HepG2 (cell line): ENCODE measurements around the gene SPTA1. TPM values are rescaled to one million over a fixed set of nuclear protein-coding genes. Genes with fewer than 3 reads are reported as not detected.

Source experiments
- ATAC-seq: fragments of 200-7000 bp; cut with Tn5 transposase; 3 replicates; pipeline ENCODE4 v1.9.1; 2020; ENCODE audit warnings: mild to moderate bottlenecking, moderate library complexity
- BruUV-seq: library from RNA; stranded (reverse); fragments of 400-500 nt; replicated peaks from 2 replicates; lab custom pipeline; 2021; lab: Mats Ljungman, UMichigan
- CTCF ChIA-PET: fragments of 300-600 bp; formaldehyde crosslinking; extraction: SDS; loops from one replicate; lab custom pipeline; 2021; ENCODE audit warnings: low total read pairs, inconsistent platforms, low intra/inter-chr PET ratio; lab: Yijun Ruan, JAX
- POLR2A ChIA-PET: fragments of 350-600 bp; sonication (Branson Sonifier 250); formaldehyde crosslinking; loops from one replicate; lab custom pipeline; 2020; ENCODE audit warnings: antibody characterized with exemption, inconsistent platforms; lab: Yijun Ruan, JAX
- DNase-seq: peaks from one replicate; pipeline ENCODE4 v3.0.0-alpha.2; 2015; ENCODE audit warnings: low spot score
- FAIRE-seq: peaks from 3 replicates; lab custom pipeline; 2011; peaks lifted over from hg19 to GRCh38; lab: Jason Lieb, UNC
- H2AFZ ChIP-seq: one replicate; pipeline ENCODE4 v1.6.1; 2011; ENCODE audit warnings: low read length, inconsistent platforms
- H3K27ac ChIP-seq: fragments of 300-600 bp; 3 replicates; pipeline ENCODE4 v1.8.0; 2011; ENCODE audit warnings: mixed run types, mild to moderate bottlenecking, mixed read lengths, low read length, inconsistent platforms; ENCODE audit not compliant: insufficient read depth; ENCODE audit errors: extremely low read length
- H3K27me3 ChIP-seq, 2 experiments: fragments of 200-600 bp in 1 of 2; 2 replicates in 1 of 2; 3 replicates in 1 of 2; pipeline versions ENCODE4 v1.6.0 to v1.8.0; 2011; ENCODE audit warnings: low read length in 2 of 2, mild to moderate bottlenecking in 2 of 2, moderate library complexity in 2 of 2, inconsistent platforms in 1 of 2; ENCODE audit not compliant: insufficient read depth in 2 of 2, control insufficient read depth in 1 of 2
- H3K36me3 ChIP-seq, 2 experiments: fragments of 200-600 bp in 1 of 2; replicated peaks in 1 of 2; 2 replicates in 1 of 2; 3 replicates in 1 of 2; pipeline versions ENCODE4 v1.5.1 to v1.8.0; 2011; ENCODE audit warnings: low read length in 2 of 2, inconsistent platforms in 1 of 2; ENCODE audit not compliant: insufficient read depth in 2 of 2, control insufficient read depth in 1 of 2
- H3K4me1 ChIP-seq: 2 replicates; pipeline ENCODE4 v1.5.1; 2012; ENCODE audit warnings: low read length, inconsistent platforms; ENCODE audit not compliant: insufficient read depth
- H3K4me2 ChIP-seq: 2 replicates; pipeline ENCODE4 v1.6.0; 2011; ENCODE audit warnings: low read depth, low read length, inconsistent platforms
- H3K4me3 ChIP-seq, 3 experiments: fragments of 200-600 bp in 1 of 3; sonication (generic), shearing (Covaris generic) in 1 of 3; replicated peaks in 1 of 3; 2 replicates each; pipeline ENCODE4 v1.5.1; 2011 to 2016; ENCODE audit warnings: low read length in 3 of 3, inconsistent platforms in 2 of 3, low read depth in 2 of 3, mild to moderate bottlenecking in 2 of 3, control low read depth in 1 of 3, mixed read lengths in 1 of 3; ENCODE audit not compliant: insufficient read depth in 1 of 3
- H3K79me2 ChIP-seq: one replicate; pipeline ENCODE4 v1.6.1; 2011; ENCODE audit warnings: low read length, inconsistent platforms; ENCODE audit not compliant: insufficient read depth
- H3K9ac ChIP-seq: 2 replicates; pipeline ENCODE4 v1.6.0; 2011; ENCODE audit warnings: mild to moderate bottlenecking, low read depth, low read length, inconsistent platforms; ENCODE audit not compliant: insufficient read depth
- H3K9me3 ChIP-seq: 2 replicates; pipeline ENCODE4 v1.5.1; 2012; ENCODE audit warnings: mild to moderate bottlenecking, low read length
- H4K20me1 ChIP-seq: 2 replicates; pipeline ENCODE4 v1.6.0; 2011; ENCODE audit warnings: inconsistent platforms, mild to moderate bottlenecking, low read length, moderate library complexity; ENCODE audit not compliant: insufficient read depth
- ATF5 ChIP-seq: sonication (generic); formaldehyde crosslinking; IDR thresholded peaks from 2 replicates; pipeline ENCODE4 v1.4.0; 2020; ENCODE audit warnings: mild to moderate bottlenecking, low read depth, missing genetic modification reagents
- DR1 ChIP-seq: sonication (generic); formaldehyde crosslinking; IDR thresholded peaks from 2 replicates; pipeline ENCODE4 v1.8.0; 2021; ENCODE audit warnings: mild to moderate bottlenecking, missing genetic modification reagents, inconsistent platforms
- PBX2 ChIP-seq: IDR thresholded peaks from 2 replicates; pipeline ENCODE4 v1.6.1; 2016; ENCODE audit warnings: control low read depth
- RNF2 ChIP-seq: fragments of 450-650 bp; conservative IDR thresholded peaks from 2 replicates; pipeline ENCODE4 v1.6.1; 2016; ENCODE audit warnings: low read depth
- THAP9 ChIP-seq: sonication (generic); formaldehyde crosslinking; IDR thresholded peaks from 2 replicates; pipeline ENCODE4; 2020; ENCODE audit warnings: missing genetic modification reagents, mild to moderate bottlenecking, borderline replicate concordance
- TP53 ChIP-seq: sonication (generic); formaldehyde crosslinking; conservative IDR thresholded peaks from 2 replicates; pipeline ENCODE4 v1.4.0; 2020; ENCODE audit warnings: missing genetic modification reagents
- U2AF1 ChIP-seq: fragments of 200-400 bp; formaldehyde crosslinking; optimal IDR thresholded peaks from 2 replicates; pipeline ENCODE3; 2017; ENCODE audit warnings: mild to moderate bottlenecking, low read depth, low read length
- ZBTB46 ChIP-seq: sonication (generic); formaldehyde crosslinking; IDR thresholded peaks from 2 replicates; pipeline ENCODE4 v1.4.0; 2020; ENCODE audit warnings: mild to moderate bottlenecking, missing genetic modification reagents, borderline replicate concordance
- ZFP37 ChIP-seq: sonication (generic); formaldehyde crosslinking; IDR thresholded peaks from 2 replicates; pipeline ENCODE4 v1.4.0; 2020; ENCODE audit warnings: missing genetic modification reagents, borderline replicate concordance
- ZNF17 ChIP-seq: sonication (generic); formaldehyde crosslinking; IDR thresholded peaks from 2 replicates; pipeline ENCODE4 v1.5.0; 2020; ENCODE audit warnings: mild to moderate bottlenecking, missing genetic modification reagents
- ZNF501 ChIP-seq: sonication (generic); formaldehyde crosslinking; IDR thresholded peaks from 2 replicates; pipeline ENCODE4 v1.5.1; 2020; ENCODE audit warnings: mild to moderate bottlenecking, moderate library complexity, missing genetic modification reagents
- ZNF720 ChIP-seq: sonication (generic); formaldehyde crosslinking; IDR thresholded peaks from 2 replicates; pipeline ENCODE4 v1.4.0; 2020; ENCODE audit warnings: missing genetic modification reagents
- WGBS: methylation state at CpG from one replicate; pipeline ENCODE4 v1.1.6; 2017; ENCODE audit warnings: low lambda C conversion rate; 5-methylcytosine and 5-hydroxymethylcytosine counted together
- in situ Hi-C: cut with HindIII; loops from 2 replicates; pipeline ENCODE4 v1.10.0; 2017; ENCODE audit warnings: low pct_unique_long_range_greater_than_20kb; ENCODE audit not compliant: extremely low pct_ligation_motif_present
- intact Hi-C: fragments of 100-400 bp; cut with micrococcal nuclease; formaldehyde crosslinking; loops from one replicate; pipeline ENCODE4 v1.10.0; 2022; ENCODE audit not compliant: unreplicated experiment
- polyA plus RNA-seq, 8 experiments: library from polyadenylated mRNA; depleted of rRNA in 3 of 8; stranded (reverse) in 7 of 8; unstranded in 1 of 8; fragments of >200 nt; fragmentation: Illumina TruSeq in 4 of 8; extraction: Trizol in 4 of 8; gene quantifications; 2 replicates each; pipeline versions ENCODE4 v1.2.1 to v1.2.3, GENCODE V29; 2011 to 2016; ENCODE audit warnings: low read depth in 4 of 8, missing spikeins in 1 of 8, mixed read lengths in 1 of 8; ENCODE audit not compliant: insufficient read depth in 1 of 8
- total RNA-seq, 5 experiments: library from RNA; depleted of rRNA; stranded (reverse); fragments of >200 nt; fragmentation: Illumina TruSeq; extraction: Trizol; gene quantifications; 2 replicates each; pipeline ENCODE4 v1.2.3, GENCODE V29; 2016; ENCODE audit warnings: low read depth in 1 of 5

The SPTA1 gene
- total and polyA plus RNA-seq, 2 of the 13 experiments (the other 11 are each of a cell fraction or from before 2014, with no cell fraction given), result not detected

- Histone ChIP-seq H3K36me3 (no peaks in the 10 kb centered on the region), H3K4me2 (no peak overlapping the region), H4K20me1 (no peaks in the 10 kb centered on the region), H3K27ac (no peak overlapping the region), H3K27me3 (no peaks in the 10 kb centered on the region), H3K9me3 (peaks cover 6% of the 10 kb centered on the region)
- FAIRE-seq (no peak), ATAC-seq (no peak)
- intact Hi-C loops, result no loop called here
- POLR2A ChIA-PET, result no interaction called here
- TF ChIP-seq DR1 (CRISPR knock-in tag) (no peak), U2AF1 (no peak), ZNF720 (CRISPR knock-in tag) (no peak), PBX2 (CRISPR knock-in tag) (no peak), ZFP37 (CRISPR knock-in tag) (no peak)
- TF ChIP-seq, all 625 proteins: peak for 0
- no TSS peak for BruUV-seq
- Histone ChIP-seq H3K79me2 (no peaks in the 10 kb centered on the region), H2AFZ (no peak overlapping the region), H3K9ac (no peak overlapping the region), H3K4me3 (no peak overlapping the region), H3K4me1 (no peaks in the 10 kb centered on the region)
- in situ Hi-C loops, result no loop called here
- DNase-seq, result no peak
- CTCF ChIA-PET, result no interaction called here
- 18% methylated on average over 4 of the region's 4 CpGs for WGBS
Measured at GRCh38 chr1:158731707-158732106, 45.2 kb upstream of the SPTA1 start.

GRCh38 chr1:158730453-158730852 lies 43.9 kb upstream of the SPTA1 start:
- Histone ChIP-seq H3K36me3 (no peaks in the 10 kb centered on the region), H3K4me1 (no peaks in the 10 kb centered on the region), H3K9me3 (peaks cover 6% of the 10 kb centered on the region; the same call in 1 of the 2 replicates), H4K20me1 (no peaks in the 10 kb centered on the region), H3K4me2 (no peak overlapping the region), H3K27me3 (no peaks in the 10 kb centered on the region), H3K9ac (no peak overlapping the region), H3K4me3 (no peak overlapping the region), H3K27ac (no peak overlapping the region), H2AFZ (no peak overlapping the region), H3K79me2 (no peaks in the 10 kb centered on the region)
- ChIA-PET CTCF (no interaction called here), POLR2A (no interaction called here)
- 11% methylated on average over 4 of the region's 4 CpGs for WGBS
- DNase-seq (no peak), ATAC-seq (no peak), FAIRE-seq (no peak)
- BruUV-seq, result no TSS peak
- in situ Hi-C loops (no loop called here), intact Hi-C loops (no loop called here)
- no peak for TF ChIP-seq THAP9 (CRISPR knock-in tag)
- TF ChIP-seq ZBTB46 (CRISPR knock-in tag), result no peak
- no peak for TF ChIP-seq TP53 (CRISPR knock-in tag)
- no peak for TF ChIP-seq ZNF17
- TF ChIP-seq RNF2, result no peak
- no peak for TF ChIP-seq ZNF501 (CRISPR knock-in tag)
- TF ChIP-seq ATF5 (CRISPR knock-in tag), result no peak
